SK-N-SH treated with all-trans-retinoic acid at 6 μM for 48 hours (cell line): ENCODE data around the gene FBXW10B.
"Not testable (repeated sequence)": the region's sequence is repeated elsewhere in the genome, so short reads cannot be mapped to it uniquely, and the experiment has no call there.

Experiments
- ARNTL ChIP-seq: fragments of 450-650 bp; formaldehyde crosslinking; IDR thresholded peaks from 2 replicates; pipeline ENCODE4 v1.5.0; 2020; ENCODE audit warnings: low read depth, mild to moderate bottlenecking, moderate library complexity, borderline replicate concordance
- SNAI2 ChIP-seq: fragments of 250-450 bp; sonication (Bioruptor Pico); IDR thresholded peaks from 2 replicates; pipeline ENCODE4 v1.5.0; 2020; ENCODE audit warnings: mild to moderate bottlenecking, moderate library complexity
- ZNF565 ChIP-seq: fragments of 450-650 bp; formaldehyde crosslinking; conservative IDR thresholded peaks from 2 replicates; pipeline ENCODE4 v1.5.0; 2020; ENCODE audit warnings: low read depth, mild to moderate bottlenecking, moderate library complexity

DNA sequence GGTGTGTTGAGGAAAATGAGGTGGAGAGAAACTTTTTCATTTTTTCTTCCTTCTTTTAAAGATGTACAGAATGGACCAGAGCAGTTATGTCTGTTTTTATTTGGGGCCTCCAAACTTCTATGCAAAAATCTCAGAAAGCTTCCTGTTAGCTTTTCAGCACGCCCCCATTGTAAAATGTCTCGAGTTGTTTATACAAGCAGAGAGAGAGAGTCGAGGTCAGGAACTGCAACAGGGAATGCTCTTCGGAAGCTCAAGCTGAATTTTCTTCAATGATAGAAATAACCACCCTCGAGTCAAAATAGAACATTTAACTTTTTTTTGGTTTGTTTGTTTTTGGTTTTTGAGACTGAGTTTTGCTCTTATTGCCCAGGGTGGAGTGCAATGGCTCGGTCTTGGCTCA, 3.7 kb downstream of the FBXW10B start:
- not testable (repeated sequence) for TF ChIP-seq ZNF565; SNAI2 (CRISPR knock-in tag); ARNTL (CRISPR knock-in tag)
